ENCODE data around the gene NAA15.

- TF ChIP-seq YY1 (IDR thresholded peaks at IDR 0.05; ENCODE audit: low read depth) (no peak), TAF1 (IDR thresholded peaks at IDR 0.05; ENCODE audit: low read depth) (no peak), USF1 (IDR thresholded peaks at IDR 0.05) (no peak), REST (IDR thresholded peaks at IDR 0.05; ENCODE audit: low read depth) (no peak), EP300 (IDR thresholded peaks at IDR 0.05; ENCODE audit: borderline replicate concordance) (no peak), RAD21 (IDR thresholded peaks at IDR 0.05; ENCODE audit: low read depth) (no peak), CREB1 (IDR thresholded peaks at IDR 0.05; ENCODE audit: low read depth) (no peak), EGR1 (IDR thresholded peaks at IDR 0.05) (no peak), MAX (IDR thresholded peaks at IDR 0.05) (no peak), TCF12 (IDR thresholded peaks at IDR 0.05; ENCODE audit: low read depth) (no peak)
Observed at GRCh38 chr4:139330283-139330682, 29.0 kb downstream of the NAA15 start.
